Left lobe of liver (tissue), 2 donors: ENCODE data around the gene TUBAL3. TPM values are rescaled to one million over a fixed set of nuclear protein-coding genes. Genes with fewer than 3 reads are reported as not detected.

ENCODE experiments used
- ATAC-seq: fragments of 200-7000 bp; cut with Tn5 transposase; one replicate; pipeline ENCODE4 v1.9.1; 2020; ENCODE audit warnings: mild to moderate bottlenecking, moderate library complexity
- DNase-seq: peaks from one replicate; pipeline ENCODE4 v3.0.0-alpha.2; 2020; ENCODE audit warnings: low spot score
- total RNA-seq: library from RNA; stranded (reverse); gene quantifications from one replicate; pipeline ENCODE4 v1.2.1, GENCODE V29; 2021
- donor health status: DM: no; HTN: no; CAD: no; lungs with moderate emphysema.
- donor health status: DM: no; HTN: yes; CAD: no.

TUBAL3 gene
- total RNA-seq, 1 donor from 2014 or later = not detected

GRCh38 chr10:5343979-5344378 lies 60.6 kb downstream of the TUBAL3 start:
- DNase-seq (no peak), ATAC-seq (no peak)

GRCh38 chr10:5343561-5343960 lies 61.1 kb downstream of the TUBAL3 start:
- no peak for ATAC-seq
- DNase-seq = no peak

Other genes starting within 250 kb of the TUBAL3 start
- 24.7 TPM for gene AKR1C8, start 219.7 kb downstream of the TUBAL3 start, total RNA-seq
- 292 TPM for gene AKR1C4, start 208.0 kb downstream of the TUBAL3 start, total RNA-seq
- not detected for gene UCN3, start 39.9 kb downstream of the TUBAL3 start, total RNA-seq
- 58.9 TPM for gene NET1, start 7.7 kb upstream of the TUBAL3 start, total RNA-seq
- not detected for gene CALML5, start 94.7 kb upstream of the TUBAL3 start, total RNA-seq
- gene CALML3, start 120.1 kb upstream of the TUBAL3 start, total RNA-seq = not detected